GM18909 (cell line): ENCODE data around the gene ZNF692.
A peak's percentile ranks its signal among the peaks of the same experiment; 100 is the strongest.

Experiments
- ATAC-seq: cut with Tn5 transposase; IDR thresholded peaks from one replicate; pipeline ENCODE4 v1.9.1; 2021; ENCODE audit warnings: mild to moderate bottlenecking; ENCODE audit not compliant: unreplicated experiment, poor library complexity

Gene ZNF692

GRCh38 chr1:248828845-248829244 is 30.0 kb downstream of the ZNF692 start:
- no peak for ATAC-seq

- peak; percentile 96 for ATAC-seq
These were observed 32.8 kb downstream of the ZNF692 start, which contains the start of gene SH3BP5L for GRCh38 chr1:248825909-248826760. Gene SH3BP5L (minus strand): TSS chr1:248825915. CDS start chr1:248824935, 980 bp downstream.

GRCh38 chr1:248825573-248825908 is 33.3 kb downstream of the ZNF692 start:
- ATAC-seq = peak; percentile 8

DNA sequence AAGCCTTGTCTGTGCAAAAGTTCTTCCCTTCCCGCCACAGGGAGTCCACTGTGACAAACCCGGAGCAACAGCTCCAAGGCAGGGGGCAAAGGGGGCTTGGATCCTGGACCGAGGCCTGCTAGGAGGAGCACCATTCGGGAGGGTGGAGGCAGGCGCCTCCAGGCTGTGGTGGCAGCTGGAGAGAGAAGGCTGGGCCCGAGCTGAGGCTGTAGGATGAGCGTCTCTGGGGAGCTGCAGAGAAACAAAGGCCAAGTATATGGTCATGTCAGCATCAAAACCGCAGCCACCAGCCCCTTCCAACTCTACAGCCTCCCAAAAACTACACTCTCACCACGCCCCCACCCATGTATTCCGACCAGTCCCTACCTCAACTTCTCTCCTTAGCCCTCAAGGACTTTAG is 33.7 kb downstream of the ZNF692 start:
- no peak for ATAC-seq

- ATAC-seq = no peak
These were observed 34.2 kb downstream of the ZNF692 start for GRCh38 chr1:248824701-248825100.

DNA sequence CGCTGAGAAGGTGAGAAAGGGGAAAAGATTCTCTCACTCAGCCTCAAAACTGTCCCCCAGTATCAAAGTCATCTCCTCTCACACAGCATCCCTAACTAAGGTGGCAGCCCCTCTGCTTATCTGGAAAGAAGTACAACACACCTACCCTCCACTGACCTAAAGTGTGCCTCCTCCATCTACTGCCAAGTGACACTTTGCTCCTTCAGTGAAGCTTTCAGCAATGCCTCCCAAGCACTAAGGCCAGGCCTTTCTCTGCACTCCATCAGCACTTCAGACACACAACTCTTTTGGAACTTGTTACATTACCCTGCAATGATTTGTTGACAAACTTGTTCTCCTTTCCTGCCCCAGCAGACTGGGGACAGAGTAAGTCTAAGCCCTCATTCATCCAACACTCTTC is 34.6 kb downstream of the ZNF692 start:
- ATAC-seq = no peak

DNA sequence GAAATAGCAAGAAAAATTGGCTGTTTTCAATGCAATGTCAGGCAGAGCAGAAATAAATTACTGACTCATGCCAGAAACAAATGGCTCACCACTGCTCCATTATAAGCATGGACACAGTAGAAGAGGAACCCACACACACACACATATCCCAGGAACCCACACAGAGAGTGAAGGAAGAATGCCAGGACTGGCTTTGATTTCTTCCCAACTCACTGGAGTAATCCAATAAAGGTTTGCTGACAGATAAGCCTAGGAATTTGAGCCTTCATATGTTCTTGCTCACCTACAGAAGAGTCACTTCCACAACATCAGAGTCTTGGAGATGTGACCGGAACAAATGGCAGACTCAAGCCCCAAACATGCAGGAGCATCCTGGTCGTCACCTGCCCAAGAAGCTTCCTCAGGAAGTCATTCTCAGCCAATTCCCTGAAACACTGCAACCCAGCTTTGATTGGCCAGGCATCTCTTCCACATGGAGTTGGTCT is 35.3 kb downstream of the ZNF692 start:
- ATAC-seq = no peak

GRCh38 chr1:248822148-248823032 is 36.5 kb downstream of the ZNF692 start:
- no peak for ATAC-seq

DNA sequence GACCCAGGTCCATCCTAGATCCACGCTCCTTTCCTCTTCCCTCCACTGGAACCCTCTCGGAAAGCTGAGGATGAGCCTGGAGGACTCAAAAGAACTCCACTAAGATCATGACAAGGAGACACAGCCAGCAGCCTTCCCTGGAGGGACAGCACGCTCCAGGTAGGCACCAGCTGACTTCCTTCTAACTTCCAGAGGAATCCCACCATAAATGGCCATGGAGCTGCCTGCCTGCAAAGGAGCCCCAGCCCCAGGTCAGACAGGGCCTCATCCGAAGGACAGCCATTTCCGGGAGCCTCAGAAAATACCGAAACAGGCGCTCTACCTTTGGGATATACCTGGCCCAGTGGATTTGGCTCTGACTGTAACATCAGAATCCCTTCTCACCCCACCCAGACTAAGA is 37.2 kb downstream of the ZNF692 start:
- no peak for ATAC-seq

GRCh38 chr1:248821101-248821500 is 37.8 kb downstream of the ZNF692 start:
- no peak for ATAC-seq

DNA sequence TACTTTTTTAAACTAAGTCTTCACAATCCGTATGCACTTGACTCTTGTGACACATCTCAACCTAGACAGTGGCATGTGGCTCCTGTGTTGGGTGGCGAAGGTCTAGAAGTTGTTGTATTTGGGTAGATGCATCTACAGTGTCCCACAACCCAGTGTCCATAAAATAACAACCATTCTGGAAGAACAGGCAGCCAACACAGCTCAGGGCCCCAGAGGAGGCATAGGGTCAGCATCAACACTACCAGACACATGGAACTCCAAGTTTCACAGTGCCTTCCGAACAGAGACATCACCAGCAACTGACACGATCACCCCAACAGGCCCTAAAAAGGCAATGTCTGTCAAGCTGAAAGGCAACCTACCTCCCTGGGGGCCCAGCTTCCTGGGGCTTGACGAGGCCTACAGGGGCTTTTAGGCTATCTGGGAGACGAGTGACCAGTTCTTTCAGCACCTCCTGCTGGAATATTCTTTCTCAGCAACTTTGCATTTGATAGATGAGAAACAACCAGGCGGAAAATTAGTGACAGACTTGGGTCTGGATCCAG is 38.8 kb downstream of the ZNF692 start:
- no peak for ATAC-seq

GRCh38 chr1:248818505-248819374 is 40.1 kb downstream of the ZNF692 start:
- ATAC-seq = no peak

GRCh38 chr1:248817065-248817464 is 41.8 kb downstream of the ZNF692 start:
- no peak for ATAC-seq

- no peak for ATAC-seq
These were observed 42.6 kb downstream of the ZNF692 start for GRCh38 chr1:248816042-248816851.

DNA sequence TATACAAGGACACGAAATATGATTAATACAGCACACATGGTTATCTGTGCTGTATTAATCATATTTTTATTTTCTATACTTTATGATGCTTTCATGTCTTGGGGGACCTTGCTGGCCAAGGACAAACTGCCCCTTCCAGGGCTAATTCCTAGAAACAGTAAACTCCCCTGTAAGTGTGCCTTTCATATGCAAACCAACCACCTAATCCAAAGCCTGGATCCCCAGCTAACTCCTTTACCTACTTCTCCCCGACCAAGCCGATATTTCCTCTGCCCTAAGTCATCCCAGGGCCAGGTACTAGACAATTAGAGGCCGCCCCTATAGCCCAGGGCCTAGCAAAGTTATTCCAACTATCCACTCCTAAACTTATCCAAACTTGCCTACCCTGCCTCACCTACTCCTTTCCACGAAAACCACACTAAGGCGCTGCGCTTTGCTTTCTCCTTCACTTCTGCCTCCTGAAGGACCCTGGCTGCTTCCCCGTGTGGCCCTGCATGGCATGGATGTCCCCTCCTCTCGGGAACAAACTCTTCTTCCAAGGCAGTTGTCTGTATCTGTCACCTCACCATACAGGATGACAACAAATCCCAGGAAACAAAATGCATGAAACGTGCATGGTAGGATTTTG is 43.4 kb downstream of the ZNF692 start:
- no peak for ATAC-seq

DNA sequence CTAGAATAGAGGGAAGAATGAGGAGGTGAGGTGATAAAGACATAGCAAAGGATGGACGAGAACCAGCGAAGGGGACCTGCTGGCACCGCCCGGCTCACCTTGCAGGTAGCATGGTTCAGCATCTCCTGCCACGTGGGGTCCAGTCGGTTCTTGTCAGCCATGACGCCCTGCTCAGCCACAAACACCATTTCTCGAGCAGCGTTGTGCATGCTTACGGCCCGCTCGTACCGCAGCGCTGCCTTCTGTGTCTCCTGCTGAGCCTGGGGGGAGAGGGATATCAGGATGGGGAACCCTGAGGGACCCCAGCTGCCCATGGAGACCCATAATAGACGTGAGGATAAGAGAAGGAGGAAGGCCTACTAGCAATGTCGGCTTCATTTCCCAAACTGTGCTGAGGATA is 44.5 kb downstream of the ZNF692 start:
- no peak for ATAC-seq

DNA sequence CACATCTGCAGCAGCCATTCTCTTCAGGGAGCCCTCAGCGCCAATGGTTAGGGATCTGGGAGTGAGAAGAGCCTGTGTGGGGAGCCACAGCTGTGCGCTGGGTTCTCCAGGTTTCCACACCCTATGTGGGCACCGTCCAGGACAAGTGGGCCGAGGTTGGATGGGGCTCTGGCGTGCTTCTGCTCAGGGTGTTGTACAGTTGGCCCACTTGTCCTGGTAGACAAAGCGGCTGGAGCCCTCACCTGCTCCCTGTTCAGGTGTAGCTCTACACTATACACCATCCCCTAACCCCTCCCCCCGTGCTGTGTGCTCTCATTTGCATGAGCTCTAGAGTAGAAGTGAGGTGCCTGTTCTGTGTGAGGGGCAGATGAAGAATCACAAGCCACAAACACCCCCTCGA is 45.3 kb downstream of the ZNF692 start:
- no peak for ATAC-seq

DNA sequence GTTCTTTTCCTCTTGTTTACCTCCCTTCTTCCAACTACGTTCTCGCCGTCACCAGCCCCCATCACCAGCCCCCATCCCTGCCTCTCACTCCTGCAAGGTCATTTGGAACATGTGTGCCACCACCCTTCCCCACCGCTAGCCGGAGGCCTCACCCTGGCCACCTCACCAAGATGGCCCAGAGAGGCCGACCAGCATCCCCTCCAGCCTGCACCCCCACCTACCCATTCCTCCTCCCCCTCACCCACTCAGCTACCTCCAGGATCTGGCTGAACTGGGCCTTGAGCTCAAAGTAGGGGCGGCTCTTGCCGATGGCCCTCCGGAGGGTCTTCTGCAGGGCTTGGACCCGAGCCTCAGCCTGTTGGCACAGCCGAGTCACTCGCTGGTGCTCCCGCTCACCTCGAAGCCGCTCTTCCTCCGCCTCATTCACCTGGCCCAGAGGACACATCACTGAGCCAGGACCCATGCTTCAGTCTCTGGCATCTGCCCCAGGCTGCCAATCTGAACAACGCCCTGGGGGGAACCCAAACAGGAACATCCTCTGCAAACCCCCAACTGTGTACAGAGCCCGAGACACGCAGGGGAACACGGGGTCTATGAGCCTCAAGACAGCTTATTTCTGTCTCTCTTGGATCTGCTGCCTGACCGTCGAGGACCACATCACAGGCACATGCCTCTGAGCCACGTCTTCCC is 46.0 kb downstream of the ZNF692 start:
- no peak for ATAC-seq
